GM10266 (cell line): ENCODE data around the gene WDR43.

Source experiments
- DNase-seq: peaks from one replicate; pipeline ENCODE4 v3.0.0; 2012; ENCODE audit errors: extremely low spot score
- CTCF ChIP-seq: IDR thresholded peaks from 2 replicates; pipeline ENCODE4 v1.5.1; 2012; ENCODE audit warnings: mild to moderate bottlenecking, low read depth; ENCODE audit not compliant: control insufficient read depth, insufficient read depth; ENCODE audit errors: missing control alignments

WDR43 gene

GRCh38 chr2:28901841-28902240 lies 7.4 kb downstream of the WDR43 start:
- no peak for TF ChIP-seq CTCF
- DNase-seq: no peak

GRCh38 chr2:28902584-28902983 lies 8.1 kb downstream of the WDR43 start:
- no peak for TF ChIP-seq CTCF
- no peak for DNase-seq

GRCh38 chr2:28904295-28904694 lies 9.8 kb downstream of the WDR43 start:
- TF ChIP-seq CTCF: no peak
- no peak for DNase-seq

GRCh38 chr2:28904802-28905457 lies 10.5 kb downstream of the WDR43 start:
- DNase-seq: no peak
- no peak for TF ChIP-seq CTCF

- no peak for DNase-seq
- no peak for TF ChIP-seq CTCF
Measured at GRCh38 chr2:28905533-28905932, 11.1 kb downstream of the WDR43 start.

- TF ChIP-seq CTCF: no peak
- DNase-seq: no peak
Measured at GRCh38 chr2:28906376-28906775, 11.9 kb downstream of the WDR43 start.

GRCh38 chr2:28906821-28907220 lies 12.4 kb downstream of the WDR43 start:
- TF ChIP-seq CTCF: no peak
- DNase-seq: no peak
